Activated T-helper 1 cell treated with anti-CD3 and anti-CD28 coated beads, Interleukin-12 subunit alpha, Interleukin-12 subunit beta, Interleukin-2, Interleukin-4 antibody, amounts not matched to agents 30 ng/mL and 10 ng/mL and 1 ng/mL, durations not matched to agents 14 hours and 24 hours and 36 hours (primary cell): Measurements from ENCODE around the gene GOLGA8A. TPM values are rescaled to one million over a fixed set of nuclear protein-coding genes. Genes with fewer than 3 reads are reported as not detected.
A peak's percentile ranks its signal among the peaks of the same experiment; 100 is the strongest.
"Not testable (repeated sequence)": the region's sequence is repeated elsewhere in the genome, so short reads cannot be mapped to it uniquely, and the experiment has no call there.

Experiments
- DNase-seq: peaks from one replicate; pipeline ENCODE4 v3.0.0; 2021; ENCODE audit warnings: low spot score
- H3K27ac Mint-ChIP-seq: one replicate; pipeline ENCODE4 v1.8.0; 2021; ENCODE audit warnings: mild to moderate bottlenecking, mixed read lengths
- H3K27me3 Mint-ChIP-seq: one replicate; pipeline ENCODE4 v1.8.0; 2022; ENCODE audit warnings: mild to moderate bottlenecking, moderate library complexity, mixed read lengths; ENCODE audit not compliant: insufficient read depth
- H3K36me3 Mint-ChIP-seq: one replicate; pipeline ENCODE4 v1.8.0; 2021; ENCODE audit warnings: low read depth, mixed read lengths
- H3K4me1 Mint-ChIP-seq: one replicate; pipeline ENCODE4 v1.8.0; 2021; ENCODE audit warnings: low read depth, mixed read lengths
- H3K4me3 Mint-ChIP-seq: one replicate; pipeline ENCODE4 v1.8.0; 2021; ENCODE audit warnings: mild to moderate bottlenecking, moderate library complexity, mixed read lengths
- H3K9me3 Mint-ChIP-seq: one replicate; pipeline ENCODE4 v1.8.0; 2021; ENCODE audit warnings: mixed read lengths
- intact Hi-C: fragments of 100-400 bp; cut with micrococcal nuclease; formaldehyde crosslinking; loops from one replicate; pipeline ENCODE4 v1.15.1; 2024
- total RNA-seq: library from RNA; stranded (reverse); gene quantifications from 2 replicates; pipeline ENCODE4 v1.2.3, GENCODE V29; 2022

GOLGA8A gene
- total RNA-seq, 1 donor from 2014 or later: 264 TPM

- Mint-ChIP-seq H3K9me3 (no peaks in the 10 kb centered on the region), H3K4me3 (peak overlapping the region; percentile 89), H3K27ac (peak overlapping the region; percentile 71), H3K27me3 (peaks cover 5% of the 10 kb centered on the region), H3K36me3 (peaks cover 38% of the 10 kb centered on the region), H3K4me1 (peaks cover 38% of the 10 kb centered on the region)
- DNase-seq: peak; percentile 6
- intact Hi-C loops: loop anchor here (5.0 to 10.0 kb wide), 4 partner anchors 56 to 1242 kb away; partner anchors contain the start of genes EMC7, FMN1, KATNBL1 and PGBD4
Observed at GRCh38 chr15:34436126-34436955, 1.3 kb downstream of the GOLGA8A start.

- intact Hi-C loops: loop anchor here (5.0 to 10.0 kb wide), 4 partner anchors 57 to 1241 kb away; partner anchors contain the start of genes EMC7, FMN1, KATNBL1 and PGBD4
- Mint-ChIP-seq H3K27me3 (peaks cover 3% of the 10 kb centered on the region), H3K36me3 (peaks cover 40% of the 10 kb centered on the region), H3K4me1 (peaks cover 40% of the 10 kb centered on the region), H3K4me3 (peak overlapping the region; percentile 89), H3K9me3 (no peaks in the 10 kb centered on the region), H3K27ac (peak overlapping the region; percentile 19)
- DNase-seq: no peak
Observed at GRCh38 chr15:34435658-34436057, 1.9 kb downstream of the GOLGA8A start.

- H3K27me3 Mint-ChIP-seq: peaks cover under 1% of the 10 kb centered on the region
- peak overlapping the region; percentile 89 for H3K4me3 Mint-ChIP-seq
- peak overlapping the region; percentile 61 for H3K27ac Mint-ChIP-seq
- no peak for DNase-seq
- peaks cover 45% of the 10 kb centered on the region for H3K4me1 Mint-ChIP-seq
- intact Hi-C loops: loop anchor here (5.0 to 10.0 kb wide), 4 partner anchors 58 to 1240 kb away; partner anchors contain the start of genes EMC7, FMN1, KATNBL1 and PGBD4
- H3K36me3 Mint-ChIP-seq: peaks cover 46% of the 10 kb centered on the region
- no peaks in the 10 kb centered on the region for H3K9me3 Mint-ChIP-seq
Observed at GRCh38 chr15:34434627-34435305, 2.8 kb downstream of the GOLGA8A start.

GRCh38 chr15:34433956-34434626, 3.5 kb downstream of the GOLGA8A start:
- intact Hi-C loops: loop anchor here (10.0 kb wide), 2 partner anchors 329 to 1239 kb away; partner anchors contain the start of genes EMC7, FMN1 and PGBD4
- not testable (repeated sequence) for H3K27me3 Mint-ChIP-seq, H3K4me3 Mint-ChIP-seq, DNase-seq, H3K9me3 Mint-ChIP-seq
- H3K4me1 Mint-ChIP-seq: peaks cover 48% of the 10 kb centered on the region
- peaks cover 46% of the 10 kb centered on the region for H3K36me3 Mint-ChIP-seq
- H3K27ac Mint-ChIP-seq: peak overlapping the region; percentile 47

- H3K27me3 Mint-ChIP-seq, H3K9me3 Mint-ChIP-seq, H3K27ac Mint-ChIP-seq, DNase-seq, H3K4me3 Mint-ChIP-seq: not testable (repeated sequence)
- peaks cover 47% of the 10 kb centered on the region for H3K36me3 Mint-ChIP-seq
- intact Hi-C loops: loop anchor here (10.0 kb wide), 2 partner anchors 326 to 1236 kb away; partner anchors contain the start of genes EMC7, FMN1 and PGBD4
- peaks cover 41% of the 10 kb centered on the region for H3K4me1 Mint-ChIP-seq
Observed at GRCh38 chr15:34430642-34431041, 7.0 kb downstream of the GOLGA8A start.

- H3K27ac Mint-ChIP-seq, intact Hi-C loops, H3K27me3 Mint-ChIP-seq, H3K4me3 Mint-ChIP-seq, H3K9me3 Mint-ChIP-seq, DNase-seq, H3K4me1 Mint-ChIP-seq: not testable (repeated sequence)
- H3K36me3 Mint-ChIP-seq: peaks cover 13% of the 10 kb centered on the region
Observed at GRCh38 chr15:34423425-34424090, 14.1 kb downstream of the GOLGA8A start.

GRCh38 chr15:34420953-34421352, 16.7 kb downstream of the GOLGA8A start:
- H3K27me3 Mint-ChIP-seq, intact Hi-C loops, DNase-seq, H3K4me1 Mint-ChIP-seq, H3K4me3 Mint-ChIP-seq, H3K9me3 Mint-ChIP-seq, H3K27ac Mint-ChIP-seq: not testable (repeated sequence)
- H3K36me3 Mint-ChIP-seq: peaks cover 11% of the 10 kb centered on the region

GRCh38 chr15:34418435-34418834, 19.2 kb downstream of the GOLGA8A start:
- H3K9me3 Mint-ChIP-seq, H3K36me3 Mint-ChIP-seq, DNase-seq, H3K4me1 Mint-ChIP-seq, intact Hi-C loops, H3K27me3 Mint-ChIP-seq: not testable (repeated sequence)
- H3K4me3 Mint-ChIP-seq: peak overlapping the region; percentile 1
- peak overlapping the region; percentile 55 for H3K27ac Mint-ChIP-seq

- H3K9me3 Mint-ChIP-seq, H3K4me1 Mint-ChIP-seq, DNase-seq, H3K27ac Mint-ChIP-seq, H3K4me3 Mint-ChIP-seq, intact Hi-C loops, H3K27me3 Mint-ChIP-seq, H3K36me3 Mint-ChIP-seq: not testable (repeated sequence)
Observed at GRCh38 chr15:34409511-34409910, 28.1 kb downstream of the GOLGA8A start.

- H3K36me3 Mint-ChIP-seq, H3K4me3 Mint-ChIP-seq, H3K9me3 Mint-ChIP-seq, H3K4me1 Mint-ChIP-seq, H3K27ac Mint-ChIP-seq, DNase-seq, intact Hi-C loops, H3K27me3 Mint-ChIP-seq: not testable (repeated sequence)
Observed at GRCh38 chr15:34408973-34409372, 28.6 kb downstream of the GOLGA8A start.

GRCh38 chr15:34403899-34404298, 33.7 kb downstream of the GOLGA8A start:
- intact Hi-C loops, H3K36me3 Mint-ChIP-seq, H3K27ac Mint-ChIP-seq, H3K27me3 Mint-ChIP-seq, H3K9me3 Mint-ChIP-seq, H3K4me3 Mint-ChIP-seq, H3K4me1 Mint-ChIP-seq, DNase-seq: not testable (repeated sequence)

- H3K4me3 Mint-ChIP-seq, DNase-seq, H3K36me3 Mint-ChIP-seq, H3K27me3 Mint-ChIP-seq, H3K9me3 Mint-ChIP-seq, H3K27ac Mint-ChIP-seq, H3K4me1 Mint-ChIP-seq, intact Hi-C loops: not testable (repeated sequence)
Observed at GRCh38 chr15:34403160-34403598, 34.4 kb downstream of the GOLGA8A start.
